Measurements from ENCODE around the gene POC1A. TPM values are rescaled to one million over a fixed set of nuclear protein-coding genes. Genes with fewer than 3 reads are reported as not detected.

POC1A gene
- total and polyA plus RNA-seq, 3 donors from 2014 or later, result 16.7 to 36.1 (median 21.7) TPM

DNA sequence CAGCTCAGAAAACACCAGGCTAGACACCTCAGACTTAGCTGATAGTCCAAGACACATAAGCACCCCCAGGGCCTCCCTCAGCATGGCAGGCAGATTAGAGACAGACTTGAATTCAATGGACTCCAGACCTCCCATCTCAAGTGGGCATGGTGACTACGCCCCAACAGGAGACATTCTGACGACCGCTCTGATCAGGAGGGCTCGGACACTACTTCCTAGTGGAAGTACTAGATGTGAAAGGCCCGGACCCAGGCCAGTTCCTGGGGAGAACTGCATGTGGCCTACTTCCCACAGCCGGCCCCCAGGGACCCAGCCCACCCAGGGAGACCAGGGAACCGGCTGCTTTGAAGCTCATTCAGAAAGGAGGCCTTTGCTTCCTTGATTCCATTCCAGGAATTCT lies 16.9 kb downstream of the POC1A start:
- no peak for DNase-seq
- TF ChIP-seq, protein P1, sequence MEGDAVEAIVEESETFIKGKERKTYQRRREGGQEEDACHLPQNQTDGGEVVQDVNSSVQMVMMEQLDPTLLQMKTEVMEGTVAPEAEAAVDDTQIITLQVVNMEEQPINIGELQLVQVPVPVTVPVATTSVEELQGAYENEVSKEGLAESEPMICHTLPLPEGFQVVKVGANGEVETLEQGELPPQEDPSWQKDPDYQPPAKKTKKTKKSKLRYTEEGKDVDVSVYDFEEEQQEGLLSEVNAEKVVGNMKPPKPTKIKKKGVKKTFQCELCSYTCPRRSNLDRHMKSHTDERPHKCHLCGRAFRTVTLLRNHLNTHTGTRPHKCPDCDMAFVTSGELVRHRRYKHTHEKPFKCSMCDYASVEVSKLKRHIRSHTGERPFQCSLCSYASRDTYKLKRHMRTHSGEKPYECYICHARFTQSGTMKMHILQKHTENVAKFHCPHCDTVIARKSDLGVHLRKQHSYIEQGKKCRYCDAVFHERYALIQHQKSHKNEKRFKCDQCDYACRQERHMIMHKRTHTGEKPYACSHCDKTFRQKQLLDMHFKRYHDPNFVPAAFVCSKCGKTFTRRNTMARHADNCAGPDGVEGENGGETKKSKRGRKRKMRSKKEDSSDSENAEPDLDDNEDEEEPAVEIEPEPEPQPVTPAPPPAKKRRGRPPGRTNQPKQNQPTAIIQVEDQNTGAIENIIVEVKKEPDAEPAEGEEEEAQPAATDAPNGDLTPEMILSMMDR (IDR thresholded peaks at IDR 0.05), result no peak
- no peak for TF ChIP-seq POLR2A (IDR thresholded peaks at IDR 0.05)
- Histone ChIP-seq H3K4me3 (no peak overlapping the region), H3K27me3 (no peaks in the 10 kb centered on the region), H3K9me3 (no peaks in the 10 kb centered on the region), H3K27ac (no peak overlapping the region), H3K4me1 (no peaks in the 10 kb centered on the region), H3K36me3 (ENCODE audit: low read depth, missing control alignments) (no peaks in the 10 kb centered on the region)
- intact Hi-C loops (cut with DNase I; ENCODE audit: low total_unique reads), result no loop called here
- 72% methylated on average over 7 of the region's 7 CpGs; no CpG with 5 or more reads in 1 of the 2 donors for WGBS, 2 donors

DNA sequence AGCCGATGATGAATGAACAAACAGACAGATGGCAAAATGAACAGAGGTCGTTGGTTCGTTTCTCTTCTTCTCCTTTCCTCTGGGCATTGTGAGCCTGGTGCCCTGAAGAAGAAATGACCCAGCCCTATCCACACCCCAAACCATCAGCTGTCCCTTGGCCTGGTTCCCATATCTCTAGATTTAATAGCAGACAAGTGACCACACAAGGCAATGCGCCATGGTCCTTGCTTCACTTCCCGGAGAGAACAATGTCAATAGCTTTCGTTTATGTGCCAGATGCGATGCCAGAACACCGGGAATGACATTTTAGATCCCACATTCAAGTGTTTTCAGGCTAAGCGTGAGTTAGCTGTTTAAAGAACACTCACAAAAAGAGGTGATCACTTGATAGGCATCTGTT lies 17.7 kb downstream of the POC1A start:
- no peak for DNase-seq
- no peaks in the 10 kb centered on the region for H3K27me3 ChIP-seq
- WGBS, 2 donors, result 86 to 91% methylated on average over 9 of the region's 9 CpGs
- H3K9me3 ChIP-seq, result no peaks in the 10 kb centered on the region
- TF ChIP-seq, protein P1 (IDR thresholded peaks at IDR 0.05), result no peak
- no peak for TF ChIP-seq POLR2A (IDR thresholded peaks at IDR 0.05)
- intact Hi-C loops (cut with DNase I; ENCODE audit: low total_unique reads), result no loop called here
- no peak overlapping the region for H3K4me3 ChIP-seq
- no peaks in the 10 kb centered on the region for H3K4me1 ChIP-seq
- H3K27ac ChIP-seq, result no peak overlapping the region
- H3K36me3 ChIP-seq (ENCODE audit: low read depth, missing control alignments), result no peaks in the 10 kb centered on the region

DNA sequence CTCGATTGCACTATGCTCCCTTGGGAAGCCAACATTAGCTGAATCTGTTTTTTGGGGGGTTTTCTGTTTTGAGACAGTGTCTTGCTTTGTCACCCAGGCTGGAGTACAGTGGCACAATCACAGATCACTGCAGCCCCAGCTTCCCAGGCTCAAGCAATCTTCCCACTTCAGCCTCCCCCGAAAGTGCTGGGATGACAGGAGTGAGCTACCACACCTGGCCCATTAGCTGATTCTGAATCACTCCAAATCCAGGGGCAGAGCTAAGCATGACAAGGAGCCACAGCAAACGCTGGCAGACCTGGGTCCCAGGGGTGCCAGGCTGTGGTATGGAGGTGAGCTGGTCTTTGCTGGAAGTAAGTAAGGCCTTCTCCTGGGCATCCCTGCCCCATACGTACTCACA lies 18.9 kb downstream of the POC1A start:
- H3K27ac ChIP-seq, result no peak overlapping the region
- WGBS, 2 donors, result 91 to 96% methylated on average over 1 to 4 of the region's 4 CpGs

DNA sequence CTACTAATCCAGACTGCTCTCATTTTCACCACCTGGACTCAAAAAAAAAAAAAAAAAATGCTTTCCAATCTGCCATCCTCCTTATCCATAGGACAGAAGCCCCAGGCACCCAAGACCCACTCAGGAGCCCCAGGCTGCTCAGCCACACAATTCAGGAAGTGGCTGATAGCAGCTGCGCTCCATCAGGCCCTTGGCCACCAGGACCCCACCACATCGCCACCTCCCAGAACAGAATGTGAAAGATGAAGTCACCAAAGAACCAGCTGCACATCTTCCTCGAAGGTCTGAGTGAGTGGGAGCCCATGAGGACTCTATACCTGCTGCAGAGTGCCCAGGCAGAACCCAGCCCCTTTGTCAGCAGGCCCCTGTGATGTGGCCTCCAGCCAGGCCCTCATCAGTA lies 19.5 kb downstream of the POC1A start:
- no peaks in the 10 kb centered on the region for H3K9me3 ChIP-seq
- TF ChIP-seq, protein P1 (IDR thresholded peaks at IDR 0.05), result no peak
- no peak for TF ChIP-seq POLR2A (IDR thresholded peaks at IDR 0.05)
- H3K27ac ChIP-seq, result no peak overlapping the region
- peaks cover 5% of the 10 kb centered on the region for H3K4me1 ChIP-seq
- no peaks in the 10 kb centered on the region for H3K36me3 ChIP-seq (ENCODE audit: low read depth, missing control alignments)
- no peaks in the 10 kb centered on the region for H3K27me3 ChIP-seq
- no peak overlapping the region for H3K4me3 ChIP-seq
- no peak for DNase-seq
- intact Hi-C loops (cut with DNase I; ENCODE audit: low total_unique reads), result no loop called here
- 89% methylated on average over 3 of the region's 3 CpGs; no CpG with 5 or more reads in 1 of the 2 donors for WGBS, 2 donors

More for the DNA sequence above, 18.9 kb downstream of the POC1A start:
- TF ChIP-seq, protein P1 (IDR thresholded peaks at IDR 0.05), result no peak
- TF ChIP-seq POLR2A (IDR thresholded peaks at IDR 0.05), result no peak
- Histone ChIP-seq H3K4me1 (no peaks in the 10 kb centered on the region), H3K27me3 (no peaks in the 10 kb centered on the region), H3K36me3 (ENCODE audit: low read depth, missing control alignments) (no peaks in the 10 kb centered on the region), H3K9me3 (no peaks in the 10 kb centered on the region), H3K4me3 (no peak overlapping the region)
- intact Hi-C loops (cut with DNase I; ENCODE audit: low total_unique reads), result no loop called here
- no peak for DNase-seq

DNA sequence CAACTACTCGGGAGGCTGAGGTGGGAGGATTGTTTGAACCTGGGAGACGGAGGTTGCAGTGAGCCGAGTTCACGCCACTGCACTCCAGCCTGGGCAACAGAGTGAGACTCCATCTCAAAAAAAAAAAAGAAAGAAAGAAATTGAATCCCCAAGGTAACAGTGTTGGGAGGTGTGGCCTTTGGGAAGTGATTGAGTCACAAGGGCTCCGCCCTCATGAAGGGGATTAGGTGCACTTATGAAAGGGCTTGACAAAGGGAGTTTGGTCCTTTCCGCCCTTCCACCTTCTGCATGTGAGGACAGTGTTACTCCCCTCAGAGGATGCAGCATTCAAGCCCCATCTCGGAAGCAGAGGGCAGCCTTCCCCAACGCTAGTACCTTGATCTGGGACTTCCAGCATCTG lies 21.3 kb downstream of the POC1A start:
- no peak overlapping the region for H3K4me3 ChIP-seq

More for the DNA sequence above, 21.3 kb downstream of the POC1A start:
- TF ChIP-seq, protein P1 (IDR thresholded peaks at IDR 0.05), result no peak
- no peak for TF ChIP-seq POLR2A (IDR thresholded peaks at IDR 0.05)
- peaks cover 11% of the 10 kb centered on the region for H3K4me1 ChIP-seq
- H3K36me3 ChIP-seq (ENCODE audit: low read depth, missing control alignments), result no peaks in the 10 kb centered on the region
- H3K9me3 ChIP-seq, result no peaks in the 10 kb centered on the region
- DNase-seq, result no peak
- no peaks in the 10 kb centered on the region for H3K27me3 ChIP-seq
- H3K27ac ChIP-seq, result no peak overlapping the region
- WGBS, 2 donors, result 84 to 87% methylated on average over 8 of the region's 8 CpGs
- intact Hi-C loops (cut with DNase I; ENCODE audit: low total_unique reads), result no loop called here

Measured in testis (tissue), 3 donors.